Trophoblast cell (in vitro differentiated cells and primary cell): ENCODE results near the gene METTL1.
A peak's percentile ranks its signal among the peaks of the same experiment; 100 is the strongest.

Experiments
- DNase-seq, 2 donors: peaks; one replicate each; pipeline ENCODE4 v3.0.0-alpha.2; 2016
- H2AFZ ChIP-seq: 2 replicates; pipeline ENCODE4 v1.6.1; 2013; ENCODE audit warnings: low read length, moderate library complexity, mild to moderate bottlenecking; ENCODE audit not compliant: insufficient read depth, poor library complexity
- H2AK5ac ChIP-seq: 2 replicates; pipeline ENCODE4 v1.6.1; 2013; ENCODE audit warnings: mild to moderate bottlenecking, low read length
- H2BK120ac ChIP-seq: 2 replicates; pipeline ENCODE4 v1.6.1; 2013; ENCODE audit warnings: low read length, mild to moderate bottlenecking, moderate library complexity; ENCODE audit not compliant: insufficient read depth, poor library complexity
- H2BK12ac ChIP-seq: 2 replicates; pipeline ENCODE4 v1.6.1; 2013; ENCODE audit warnings: mild to moderate bottlenecking, low read length, moderate library complexity
- H2BK5ac ChIP-seq: 2 replicates; pipeline ENCODE4 v1.6.1; 2013; ENCODE audit warnings: low read length, low read depth, moderate library complexity, mild to moderate bottlenecking; ENCODE audit not compliant: poor library complexity
- H3K14ac ChIP-seq: 2 replicates; pipeline ENCODE4 v1.6.1; 2013; ENCODE audit warnings: mild to moderate bottlenecking, low read length
- H3K18ac ChIP-seq: 2 replicates; pipeline ENCODE4 v1.6.1; 2013; ENCODE audit warnings: mild to moderate bottlenecking, low read length
- H3K23ac ChIP-seq: 2 replicates; pipeline ENCODE4 v1.6.1; 2013; ENCODE audit warnings: low read length
- H3K27ac ChIP-seq: 2 replicates; pipeline ENCODE4 v1.5.1; 2013; ENCODE audit warnings: low read depth, mild to moderate bottlenecking, inconsistent platforms, low read length, moderate library complexity
- H3K27me3 ChIP-seq: 2 replicates; pipeline ENCODE4 v1.6.1; 2013; ENCODE audit warnings: inconsistent platforms, mild to moderate bottlenecking, low read length, moderate library complexity; ENCODE audit not compliant: insufficient read depth
- H3K36me3 ChIP-seq, 2 experiments: 1 replicate in 1 of 2; 2 replicates in 1 of 2; pipeline ENCODE4 v1.6.1; 2013; ENCODE audit warnings: low read length in 2 of 2, mild to moderate bottlenecking in 2 of 2, moderate library complexity in 1 of 2; ENCODE audit not compliant: insufficient read depth in 2 of 2, control insufficient read depth in 1 of 2
- H3K4ac ChIP-seq: 2 replicates; pipeline ENCODE4 v1.6.1; 2013; ENCODE audit warnings: low read depth, mild to moderate bottlenecking, low read length, moderate library complexity
- H3K4me1 ChIP-seq, 2 experiments: 1 replicate in 1 of 2; 2 replicates in 1 of 2; pipeline ENCODE4 v1.6.1; 2013; ENCODE audit warnings: low read length in 2 of 2, mild to moderate bottlenecking in 2 of 2, moderate library complexity in 1 of 2; ENCODE audit not compliant: insufficient read depth in 2 of 2, control insufficient read depth in 1 of 2
- H3K4me2 ChIP-seq: 2 replicates; pipeline ENCODE4 v1.6.1; 2013; ENCODE audit warnings: inconsistent platforms, mild to moderate bottlenecking, low read length, moderate library complexity
- H3K4me3 ChIP-seq: 2 replicates; pipeline ENCODE4 v1.5.1; 2013; ENCODE audit warnings: mild to moderate bottlenecking, low read depth, low read length, inconsistent platforms
- H3K79me1 ChIP-seq: one replicate; pipeline ENCODE4 v1.6.1; 2013; ENCODE audit warnings: low read length
- H3K79me2 ChIP-seq: 2 replicates; pipeline ENCODE4 v1.6.1; 2013; ENCODE audit warnings: low read length, mild to moderate bottlenecking; ENCODE audit not compliant: control insufficient read depth, insufficient read depth, poor library complexity
- H3K9ac ChIP-seq: 2 replicates; pipeline ENCODE4 v1.6.1; 2013; ENCODE audit warnings: mild to moderate bottlenecking, low read length
- H3K9me3 ChIP-seq: 2 replicates; pipeline ENCODE4 v1.6.1; 2013; ENCODE audit warnings: low read depth, mild to moderate bottlenecking, control low read depth, inconsistent platforms, low read length; ENCODE audit not compliant: insufficient read depth
- H4K12ac ChIP-seq: 2 replicates; pipeline ENCODE4 v1.6.1; 2013; ENCODE audit warnings: low read depth, mild to moderate bottlenecking, low read length, moderate library complexity
- H4K8ac ChIP-seq: 2 replicates; pipeline ENCODE4 v1.6.1; 2013; ENCODE audit warnings: low read depth, mild to moderate bottlenecking, low read length, moderate library complexity
- H4K91ac ChIP-seq: one replicate; pipeline ENCODE4 v1.6.1; 2013; ENCODE audit warnings: low read depth, mild to moderate bottlenecking, low read length, moderate library complexity
- whole genome bisulfite sequencing: extraction: QIAGEN DNeasy Blood & Tissue Kit; methylation state at CpG from one replicate; pipeline ENCODE4 v1.1.7; 2013; ENCODE audit warnings: missing lambda C conversion rate; ENCODE audit not compliant: insufficient read length, insufficient coverage; ENCODE audit errors: extremely low coverage; 5-methylcytosine and 5-hydroxymethylcytosine counted together

METTL1 gene

DNA sequence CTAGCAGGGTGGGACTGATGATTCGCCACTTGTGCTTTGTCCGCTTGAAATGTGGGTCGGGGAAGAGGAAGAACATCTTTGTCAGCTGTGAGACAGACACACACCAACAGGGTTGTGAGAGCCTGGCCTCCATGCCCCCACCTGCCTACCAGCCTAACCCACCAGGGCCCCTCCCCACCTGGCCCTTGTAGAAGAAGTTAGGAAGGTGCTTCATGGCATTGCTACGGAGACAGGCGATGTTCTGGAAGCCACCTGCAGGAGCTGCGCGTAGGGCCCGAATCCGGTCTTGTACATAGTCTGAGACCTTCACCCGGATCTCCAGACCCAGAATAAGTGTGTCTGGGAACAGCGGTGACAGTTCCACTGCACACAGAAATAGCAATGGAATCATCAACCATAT, 2.3 kb downstream of the METTL1 start:
- no peak overlapping the region for H3K18ac ChIP-seq
- peaks cover 6% of the 10 kb centered on the region for H3K9me3 ChIP-seq
- no peak overlapping the region for H4K91ac ChIP-seq
- no peak overlapping the region for H2BK5ac ChIP-seq
- no peak overlapping the region for H3K4me3 ChIP-seq
- H3K79me2 ChIP-seq, result peaks cover 7% of the 10 kb centered on the region
- peaks cover 18 to 28% of the 10 kb centered on the region in 2 experiments for H3K4me1 ChIP-seq
- no peak overlapping the region for H3K27ac ChIP-seq
- H3K4me2 ChIP-seq, result no peak overlapping the region
- H2AK5ac ChIP-seq, result no peak overlapping the region
- no CpG with 5 or more reads among the region's 11 CpGs for WGBS
- H4K8ac ChIP-seq, result no peak overlapping the region
- H2BK12ac ChIP-seq, result no peak overlapping the region
- H3K4ac ChIP-seq, result no peak overlapping the region
- no peak for DNase-seq
- H2BK120ac ChIP-seq, result no peak overlapping the region
- no peak overlapping the region for H3K9ac ChIP-seq
- H2AFZ ChIP-seq, result no peak overlapping the region
- peaks cover 12 to 13% of the 10 kb centered on the region in 2 experiments for H3K36me3 ChIP-seq
- no peak overlapping the region for H3K23ac ChIP-seq
- H3K27me3 ChIP-seq, result peaks cover 29% of the 10 kb centered on the region
- peaks cover 11% of the 10 kb centered on the region for H3K79me1 ChIP-seq
- H3K14ac ChIP-seq, result no peak overlapping the region
- H4K12ac ChIP-seq, result no peak overlapping the region

DNA sequence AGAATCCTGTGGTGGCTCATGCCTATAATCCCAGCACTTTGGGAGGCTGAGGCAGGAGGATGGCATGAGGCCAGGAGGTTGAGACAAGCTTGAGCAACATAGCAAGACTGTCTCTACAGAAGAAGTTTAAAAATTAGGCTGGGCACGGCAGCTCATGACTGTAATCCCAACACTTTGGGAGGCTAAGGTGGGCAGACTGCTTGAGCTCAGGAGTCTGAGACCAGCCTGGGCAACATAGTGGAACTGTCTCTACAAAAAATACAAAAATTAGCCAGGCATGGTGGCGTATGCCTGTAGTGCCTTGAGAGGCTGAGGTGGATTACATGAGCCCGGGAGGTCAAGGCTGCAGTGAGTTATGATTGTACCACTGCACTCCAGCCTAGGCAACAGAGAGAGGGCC, 4.0 kb downstream of the METTL1 start:
- H3K4me1 ChIP-seq, result peaks cover 18 to 27% of the 10 kb centered on the region in 2 experiments
- peaks cover 6% of the 10 kb centered on the region for H3K9me3 ChIP-seq
- H3K4me2 ChIP-seq, result no peak overlapping the region
- no CpG with 5 or more reads among the region's 3 CpGs for WGBS
- no peak overlapping the region for H3K23ac ChIP-seq
- H4K91ac ChIP-seq, result no peak overlapping the region
- H3K79me1 ChIP-seq, result peaks cover 9% of the 10 kb centered on the region
- no peak overlapping the region for H3K4me3 ChIP-seq
- peaks cover 44% of the 10 kb centered on the region for H3K27me3 ChIP-seq
- H2AFZ ChIP-seq, result no peak overlapping the region
- H3K9ac ChIP-seq, result no peak overlapping the region
- H2BK120ac ChIP-seq, result no peak overlapping the region
- H3K79me2 ChIP-seq, result peaks cover 6% of the 10 kb centered on the region
- peaks cover 12 to 13% of the 10 kb centered on the region in 2 experiments for H3K36me3 ChIP-seq
- H3K18ac ChIP-seq, result no peak overlapping the region
- H2AK5ac ChIP-seq, result no peak overlapping the region
- H2BK5ac ChIP-seq, result no peak overlapping the region
- no peak overlapping the region for H2BK12ac ChIP-seq
- no peak overlapping the region for H4K8ac ChIP-seq
- no peak overlapping the region for H3K4ac ChIP-seq
- DNase-seq, result no peak
- no peak overlapping the region for H4K12ac ChIP-seq
- no peak overlapping the region for H3K14ac ChIP-seq
- no peak overlapping the region for H3K27ac ChIP-seq

DNA sequence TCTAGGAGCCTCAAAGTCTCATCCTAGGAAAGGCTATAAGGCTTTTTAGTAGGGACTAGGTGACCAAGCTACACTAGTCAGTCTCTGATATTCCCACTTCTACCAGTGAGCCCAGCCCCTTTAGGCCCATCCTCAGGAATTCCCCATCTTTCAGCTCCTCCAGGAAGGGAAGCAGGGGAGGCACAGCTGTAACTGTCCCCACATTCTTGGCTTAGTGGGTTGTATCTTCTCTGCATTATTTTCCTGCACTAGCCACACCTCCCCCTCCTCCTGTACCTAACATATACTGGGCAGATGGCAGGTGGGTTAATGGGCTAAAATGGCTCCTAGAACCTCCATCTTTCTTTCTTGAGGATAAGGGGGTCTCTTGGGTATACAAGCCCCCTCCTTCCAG, 4.6 kb downstream of the METTL1 start:
- no peak overlapping the region for H3K4ac ChIP-seq
- no peak overlapping the region for H3K18ac ChIP-seq
- no peak overlapping the region for H4K8ac ChIP-seq
- H3K4me1 ChIP-seq, result peaks cover 18 to 27% of the 10 kb centered on the region in 2 experiments
- H3K23ac ChIP-seq, result no peak overlapping the region
- H2BK12ac ChIP-seq, result no peak overlapping the region
- peaks cover 2% of the 10 kb centered on the region for H3K79me2 ChIP-seq
- H2BK120ac ChIP-seq, result no peak overlapping the region
- H3K9me3 ChIP-seq, result peaks cover 6% of the 10 kb centered on the region
- no peak overlapping the region for H2AFZ ChIP-seq
- H3K27me3 ChIP-seq, result peaks cover 45% of the 10 kb centered on the region
- H3K27ac ChIP-seq, result no peak overlapping the region
- no peak overlapping the region for H3K14ac ChIP-seq
- H3K36me3 ChIP-seq, result peaks cover 12 to 13% of the 10 kb centered on the region in 2 experiments
- no peak overlapping the region for H4K12ac ChIP-seq
- no peak overlapping the region for H3K9ac ChIP-seq
- DNase-seq, result no peak
- no peak overlapping the region for H3K4me2 ChIP-seq
- no peak overlapping the region for H2AK5ac ChIP-seq
- no peak overlapping the region for H3K4me3 ChIP-seq
- H2BK5ac ChIP-seq, result no peak overlapping the region
- peaks cover 4% of the 10 kb centered on the region for H3K79me1 ChIP-seq
- H4K91ac ChIP-seq, result no peak overlapping the region

DNA sequence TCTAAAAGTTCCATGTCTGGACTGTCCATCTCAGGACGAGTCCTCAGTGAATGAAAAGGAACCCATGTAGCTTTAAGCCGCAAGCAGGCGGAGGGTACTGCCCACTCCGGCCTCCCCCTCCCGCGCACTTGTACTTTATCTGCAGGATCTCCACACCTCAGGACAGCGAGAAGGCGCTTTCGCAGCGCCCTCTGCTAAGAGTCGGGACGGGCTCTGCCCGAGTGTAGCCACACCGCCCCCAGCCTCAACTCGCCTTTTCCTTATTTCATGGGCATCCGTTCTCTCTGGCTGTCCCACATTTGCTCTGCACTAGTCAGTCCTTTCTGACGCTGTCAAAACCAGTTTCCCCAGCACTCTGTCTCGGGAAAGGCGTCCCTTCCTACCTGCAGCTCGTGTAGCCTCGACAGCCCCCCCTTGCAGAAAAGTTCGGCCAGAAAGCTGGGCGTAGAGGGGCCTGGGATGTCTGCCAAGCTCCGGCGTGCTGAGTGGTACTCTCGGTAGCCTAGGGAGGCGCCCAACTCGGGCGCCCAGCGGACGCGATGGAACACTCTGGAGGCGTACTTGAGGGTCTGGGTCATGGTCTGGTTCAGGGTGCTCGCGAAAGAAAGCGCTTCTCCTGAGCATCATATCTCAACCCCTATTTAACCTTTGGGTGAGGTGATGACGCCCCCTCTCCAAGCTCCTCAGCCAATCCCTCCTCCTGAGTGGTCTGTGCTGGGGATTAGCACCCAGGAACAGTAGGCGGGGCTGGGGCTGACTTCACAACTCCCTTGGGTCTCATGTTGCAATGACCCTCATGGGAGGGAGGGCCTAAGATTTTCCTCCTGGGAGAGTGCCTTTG, 5.2 kb downstream of the METTL1 start, which contains the start of gene CYP27B1:
CYP27B1 (minus strand) TSS at position 615 of the 841 bp plus-strand sequence; CDS start at position 578, 37 bp downstream.
- Histone ChIP-seq H2BK120ac (no peak within 1 kb of the TSS), H3K18ac (no peak within 1 kb of the TSS), H2AK5ac (no peak within 1 kb of the TSS), H2AFZ (no peak within 1 kb of the TSS), H3K14ac (no peak within 1 kb of the TSS), H2BK12ac (no peak within 1 kb of the TSS), H3K27ac (no peak within 1 kb of the TSS), H2BK5ac (no peak within 1 kb of the TSS), H3K4me3 (peak within 1 kb of the TSS; percentile 15), H3K79me1 (no peaks in the 10 kb centered on the region), H3K4ac (no peak within 1 kb of the TSS), H4K12ac (no peak within 1 kb of the TSS), H3K79me2 (no peaks in the 10 kb centered on the region), H3K9me3 (peaks cover 6% of the 10 kb centered on the region), H3K4me2 (peak within 1 kb of the TSS; percentile 60), H3K4me1 (peaks cover 18 to 27% of the 10 kb centered on the region in 2 experiments), H4K91ac (no peak within 1 kb of the TSS), H3K9ac (no peak within 1 kb of the TSS), H3K27me3 (peaks cover 45% of the 10 kb centered on the region), H3K36me3 (peaks cover 12 to 13% of the 10 kb centered on the region in 2 experiments), H3K23ac (peak within 1 kb of the TSS; percentile 8), H4K8ac (no peak within 1 kb of the TSS)
- DNase-seq, result peak; percentile 54 to 72
- no CpG with 5 or more reads among the region's 38 CpGs for WGBS
